Fibroblast of gingiva (primary cell): ENCODE results near the gene PISD.

Experiments used
- DNase-seq: peaks from one replicate; pipeline ENCODE4 v3.0.0-alpha.2; 2011; ENCODE audit warnings: low read depth

The PISD gene

GRCh38 chr22:31652911-31653684 lies 8.9 kb downstream of the PISD start:
- no peak for DNase-seq

- no peak for DNase-seq
These were observed 9.9 kb downstream of the PISD start for GRCh38 chr22:31652088-31652487.

GRCh38 chr22:31651664-31652063 lies 10.4 kb downstream of the PISD start:
- no peak for DNase-seq

- peak; percentile 83 for DNase-seq
These were observed 11.6 kb downstream of the PISD start for GRCh38 chr22:31650391-31650790.

GRCh38 chr22:31647523-31648320 lies 14.3 kb downstream of the PISD start:
- peak; percentile 68 for DNase-seq

- DNase-seq, result no peak
These were observed 14.9 kb downstream of the PISD start for GRCh38 chr22:31647066-31647465.

- DNase-seq, result peak; percentile 70
These were observed 15.6 kb downstream of the PISD start for GRCh38 chr22:31646186-31647019.

GRCh38 chr22:31639436-31640039 lies 22.5 kb downstream of the PISD start:
- DNase-seq, result no peak

GRCh38 chr22:31637891-31638618 lies 24.0 kb downstream of the PISD start:
- DNase-seq, result no peak

GRCh38 chr22:31637447-31637890 lies 24.5 kb downstream of the PISD start:
- DNase-seq, result no peak

- no peak for DNase-seq
These were observed 26.2 kb downstream of the PISD start for GRCh38 chr22:31635638-31636306.

- peak; percentile 30 for DNase-seq
These were observed 30.6 kb downstream of the PISD start for GRCh38 chr22:31631436-31631835.

- DNase-seq, result peak; percentile 84
These were observed 31.4 kb downstream of the PISD start for GRCh38 chr22:31630331-31631329.

GRCh38 chr22:31629741-31630184 lies 32.3 kb downstream of the PISD start:
- DNase-seq, result no peak

GRCh38 chr22:31628969-31629708 lies 32.9 kb downstream of the PISD start:
- DNase-seq, result no peak

GRCh38 chr22:31628362-31628761 lies 33.7 kb downstream of the PISD start:
- no peak for DNase-seq

GRCh38 chr22:31627223-31627731 lies 34.7 kb downstream of the PISD start:
- no peak for DNase-seq

- DNase-seq, result peak; percentile 59
These were observed 35.4 kb downstream of the PISD start for GRCh38 chr22:31626427-31627150.
